HG03097 (cell line): ENCODE measurements around the gene EDARADD.

ENCODE experiments used
- ATAC-seq: cut with Tn5 transposase; IDR thresholded peaks from one replicate; pipeline ENCODE4 v1.9.1; 2021; ENCODE audit not compliant: unreplicated experiment, low FRiP score

The EDARADD gene

GRCh38 chr1:236509647-236510401 lies 115.7 kb downstream of the EDARADD start:
- ATAC-seq: no peak

- no peak for ATAC-seq
These were observed 117.8 kb downstream of the EDARADD start for GRCh38 chr1:236511735-236512418.

GRCh38 chr1:236514703-236515442 lies 120.8 kb downstream of the EDARADD start:
- no peak for ATAC-seq

GRCh38 chr1:236515443-236515958 lies 121.4 kb downstream of the EDARADD start:
- no peak for ATAC-seq

GRCh38 chr1:236516929-236517704 lies 123.0 kb downstream of the EDARADD start:
- ATAC-seq: no peak

- ATAC-seq: no peak
These were observed 124.2 kb downstream of the EDARADD start for GRCh38 chr1:236518322-236518721.

GRCh38 chr1:236520445-236521005 lies 126.4 kb downstream of the EDARADD start:
- no peak for ATAC-seq

- ATAC-seq: peak; percentile 11
These were observed 129.0 kb downstream of the EDARADD start for GRCh38 chr1:236522937-236523703.

GRCh38 chr1:236523704-236524141 lies 129.6 kb downstream of the EDARADD start, which contains the start of gene LGALS8:
TSS of gene LGALS8 (plus strand) at chr1:236523982. CDS start at chr1:236526071, 2,089 bp downstream.
- ATAC-seq: peak; percentile 45

GRCh38 chr1:236524142-236524894 lies 130.2 kb downstream of the EDARADD start:
- peak; percentile 90 for ATAC-seq

- no peak for ATAC-seq
These were observed 130.8 kb downstream of the EDARADD start for GRCh38 chr1:236524895-236525184.

GRCh38 chr1:236526079-236526478 lies 132.0 kb downstream of the EDARADD start:
- ATAC-seq: no peak

GRCh38 chr1:236530286-236530685 lies 136.2 kb downstream of the EDARADD start:
- no peak for ATAC-seq

- no peak for ATAC-seq
These were observed 136.9 kb downstream of the EDARADD start for GRCh38 chr1:236530959-236531358.

GRCh38 chr1:236532850-236533249 lies 138.8 kb downstream of the EDARADD start:
- no peak for ATAC-seq

GRCh38 chr1:236534151-236534651 lies 140.1 kb downstream of the EDARADD start:
- no peak for ATAC-seq
